ENCODE data around the gene PSMA5. TPM values are rescaled to one million over a fixed set of nuclear protein-coding genes. Genes with fewer than 3 reads are reported as not detected.

PSMA5 gene
- total and polyA plus RNA-seq, 2 experiments from 2014 or later, result 64.4 to 90.1 TPM

GRCh38 chr1:109434484-109434883 lies 8.2 kb upstream of the PSMA5 start:
- Histone ChIP-seq H3K4me3 (no peak overlapping the region), H3K79me2 (no peaks in the 10 kb centered on the region), H3K27ac (no peak overlapping the region), H2AFZ (no peak overlapping the region), H3K4me2 (no peak overlapping the region), H3K36me3 (replicated peaks; ENCODE audit: insufficient read depth, low read depth) (no peaks in the 10 kb centered on the region), H3K9me2 (replicated peaks; ENCODE audit: insufficient read depth) (no peaks in the 10 kb centered on the region), H4K20me1 (ENCODE audit: insufficient read depth, poor library complexity, severe bottlenecking) (no peaks in the 10 kb centered on the region), H3K27me3 (no peaks in the 10 kb centered on the region), H3K4me1 (ENCODE audit: insufficient read depth) (no peaks in the 10 kb centered on the region), H3K9me3 (ENCODE audit: low read depth) (no peaks in the 10 kb centered on the region)
- WGBS (ENCODE audit: low lambda C conversion rate, missing lambda C conversion rate), result 64% methylated on average over 1 of the region's 1 CpG
- no peak for DNase-seq (ENCODE audit: low spot score)
- TF ChIP-seq EZH2 (IDR thresholded peaks at IDR 0.05; ENCODE audit: borderline replicate concordance), result no peak
- no peak for TF ChIP-seq CTCF (IDR thresholded peaks at IDR 0.05; ENCODE audit: poor library complexity)
- TF ChIP-seq EZH2phosphoT487 (IDR thresholded peaks at IDR 0.05; ENCODE audit: low read depth, severe bottlenecking, unreplicated experiment), result no peak

- DNase-seq (ENCODE audit: low spot score), result no peak
- H3K79me2 ChIP-seq, result no peaks in the 10 kb centered on the region
- H3K4me2 ChIP-seq, result no peak overlapping the region
- no peaks in the 10 kb centered on the region for H3K27me3 ChIP-seq
- no peak overlapping the region for H2AFZ ChIP-seq
- TF ChIP-seq EZH2 (IDR thresholded peaks at IDR 0.05; ENCODE audit: borderline replicate concordance) (no peak), EZH2phosphoT487 (IDR thresholded peaks at IDR 0.05; ENCODE audit: low read depth, severe bottlenecking, unreplicated experiment) (no peak), CTCF (IDR thresholded peaks at IDR 0.05; ENCODE audit: poor library complexity) (no peak)
- H3K4me1 ChIP-seq (ENCODE audit: insufficient read depth), result no peaks in the 10 kb centered on the region
- no peaks in the 10 kb centered on the region for H4K20me1 ChIP-seq (ENCODE audit: insufficient read depth, poor library complexity, severe bottlenecking)
- H3K9me3 ChIP-seq (ENCODE audit: low read depth), result no peaks in the 10 kb centered on the region
- H3K4me3 ChIP-seq, result no peak overlapping the region
- no peaks in the 10 kb centered on the region for H3K36me3 ChIP-seq (replicated peaks; ENCODE audit: insufficient read depth, low read depth)
- WGBS (ENCODE audit: low lambda C conversion rate, missing lambda C conversion rate), result 95% methylated on average over 1 of the region's 1 CpG
- H3K27ac ChIP-seq, result no peak overlapping the region
- H3K9me2 ChIP-seq (replicated peaks; ENCODE audit: insufficient read depth), result no peaks in the 10 kb centered on the region
Measured at GRCh38 chr1:109433322-109433721, 7.1 kb upstream of the PSMA5 start.

- no peaks in the 10 kb centered on the region for H3K9me3 ChIP-seq (ENCODE audit: low read depth)
- H3K79me2 ChIP-seq, result no peaks in the 10 kb centered on the region
- no peak overlapping the region for H3K4me3 ChIP-seq
- H3K27me3 ChIP-seq, result no peaks in the 10 kb centered on the region
- no peak overlapping the region for H3K27ac ChIP-seq
- no peaks in the 10 kb centered on the region for H3K36me3 ChIP-seq (replicated peaks; ENCODE audit: insufficient read depth, low read depth)
- H2AFZ ChIP-seq, result no peak overlapping the region
- H3K9me2 ChIP-seq (replicated peaks; ENCODE audit: insufficient read depth), result no peaks in the 10 kb centered on the region
- H3K4me2 ChIP-seq, result no peak overlapping the region
- TF ChIP-seq EZH2phosphoT487 (IDR thresholded peaks at IDR 0.05; ENCODE audit: low read depth, severe bottlenecking, unreplicated experiment), result no peak
- TF ChIP-seq CTCF (IDR thresholded peaks at IDR 0.05; ENCODE audit: poor library complexity), result no peak
- TF ChIP-seq EZH2 (IDR thresholded peaks at IDR 0.05; ENCODE audit: borderline replicate concordance), result no peak
- H3K4me1 ChIP-seq (ENCODE audit: insufficient read depth), result peaks cover 6% of the 10 kb centered on the region
- H4K20me1 ChIP-seq (ENCODE audit: insufficient read depth, poor library complexity, severe bottlenecking), result no peaks in the 10 kb centered on the region
- DNase-seq (ENCODE audit: low spot score), result no peak
Measured at GRCh38 chr1:109432336-109432735, 6.1 kb upstream of the PSMA5 start.

- Histone ChIP-seq H2AFZ (peak overlapping the region; percentile 71), H3K79me2 (peaks cover 32% of the 10 kb centered on the region), H3K27ac (peak overlapping the region; percentile 94), H3K27me3 (no peaks in the 10 kb centered on the region), H3K9me2 (replicated peaks; ENCODE audit: insufficient read depth) (no peaks in the 10 kb centered on the region), H3K4me3 (peak overlapping the region; percentile 58), H3K9me3 (ENCODE audit: low read depth) (no peaks in the 10 kb centered on the region), H3K4me2 (peak overlapping the region; percentile 84), H3K36me3 (replicated peaks; ENCODE audit: insufficient read depth, low read depth) (no peaks in the 10 kb centered on the region), H3K4me1 (ENCODE audit: insufficient read depth) (peaks cover 20% of the 10 kb centered on the region), H4K20me1 (ENCODE audit: insufficient read depth, poor library complexity, severe bottlenecking) (peaks cover 20% of the 10 kb centered on the region)
- WGBS (ENCODE audit: low lambda C conversion rate, missing lambda C conversion rate), result 15% methylated on average over 7 of the region's 7 CpGs
- TF ChIP-seq EZH2phosphoT487 (IDR thresholded peaks at IDR 0.05; ENCODE audit: low read depth, severe bottlenecking, unreplicated experiment) (no peak), CTCF (IDR thresholded peaks at IDR 0.05; ENCODE audit: poor library complexity) (no peak), EZH2 (IDR thresholded peaks at IDR 0.05; ENCODE audit: borderline replicate concordance) (no peak)
- DNase-seq (ENCODE audit: low spot score), result no peak
Measured at GRCh38 chr1:109427171-109427467, 871 bp upstream of the PSMA5 start.
